Spinal cord (tissue), 10 donors: ENCODE data around the gene RNF141. TPM values are rescaled to one million over a fixed set of nuclear protein-coding genes. Genes with fewer than 3 reads are reported as not detected.

Experiments
- DNase-seq, 6 donors: peaks; one replicate each; pipeline versions ENCODE4 v3.0.0 to v3.0.0-alpha.2; 2013 to 2015; ENCODE audit warnings: low spot score in 6 of 6, low read depth in 4 of 6
- H3K27ac ChIP-seq: one replicate; pipeline ENCODE4 v1.5.1; 2013; ENCODE audit warnings: low read depth, low read length, control low read depth
- H3K27me3 ChIP-seq: one replicate; pipeline ENCODE4 v1.6.1; 2013; ENCODE audit warnings: low read length; ENCODE audit not compliant: control insufficient read depth, insufficient read depth
- H3K36me3 ChIP-seq: one replicate; pipeline ENCODE4 v1.6.1; 2013; ENCODE audit warnings: low read length; ENCODE audit not compliant: control insufficient read depth, insufficient read depth
- H3K4me1 ChIP-seq: one replicate; pipeline ENCODE4 v1.6.1; 2013; ENCODE audit warnings: low read length; ENCODE audit not compliant: control insufficient read depth, insufficient read depth
- H3K4me3 ChIP-seq: one replicate; pipeline ENCODE4 v1.5.1; 2013; ENCODE audit warnings: low read depth, low read length, control low read depth
- H3K9me3 ChIP-seq: one replicate; pipeline ENCODE4 v1.6.1; 2013; ENCODE audit warnings: low read length; ENCODE audit not compliant: control insufficient read depth, insufficient read depth
- WGBS: methylation state at CpG from one replicate; pipeline ENCODE4 v1.1.5; 2013; ENCODE audit warnings: missing lambda C conversion rate; ENCODE audit not compliant: insufficient coverage; 5-methylcytosine and 5-hydroxymethylcytosine counted together
- polyA plus RNA-seq, 2 donors: library from polyadenylated mRNA; unstranded; fragments of 120-200 nt; gene quantifications; one replicate each; pipeline ENCODE4 v1.2.1, GENCODE V29; 2013; ENCODE audit not compliant: insufficient read length in 2 of 2
- total RNA-seq, 2 donors: library from RNA; depleted of rRNA in 1 of 2; stranded (reverse); fragments of 120-200 nt in 1 of 2; fragments of >200 nt in 1 of 2; gene quantifications; one replicate each; pipeline versions ENCODE4 v1.2.3 to v1.2.4, GENCODE V29; 2013 to 2014
- donor health status: healthy.

The RNF141 gene
- total and polyA plus RNA-seq, 4 donors, result 51.6 to 91.2 (median 68.0) TPM

GRCh38 chr11:10496296-10496936 is 44.6 kb downstream of the RNF141 start:
- H3K4me3 ChIP-seq, result no peak overlapping the region
- no peak for DNase-seq
- 97% methylated on average over 3 of the region's 4 CpGs for WGBS
- H3K27ac ChIP-seq, result no peak overlapping the region
- peaks cover 4% of the 10 kb centered on the region for H3K4me1 ChIP-seq
- H3K36me3 ChIP-seq, result peaks cover 31% of the 10 kb centered on the region
- H3K27me3 ChIP-seq, result no peaks in the 10 kb centered on the region
- no peaks in the 10 kb centered on the region for H3K9me3 ChIP-seq

- H3K27me3 ChIP-seq, result no peaks in the 10 kb centered on the region
- H3K4me3 ChIP-seq, result no peak overlapping the region
- no peak for DNase-seq
- peaks cover 8% of the 10 kb centered on the region for H3K4me1 ChIP-seq
- H3K9me3 ChIP-seq, result no peaks in the 10 kb centered on the region
- no peak overlapping the region for H3K27ac ChIP-seq
- 99% methylated on average over 8 of the region's 8 CpGs for WGBS
- peaks cover 22% of the 10 kb centered on the region for H3K36me3 ChIP-seq
These were observed 45.6 kb downstream of the RNF141 start for GRCh38 chr11:10495464-10495786.

- Histone ChIP-seq H3K9me3 (no peaks in the 10 kb centered on the region), H3K27ac (no peak overlapping the region), H3K4me1 (peaks cover 8% of the 10 kb centered on the region), H3K36me3 (peaks cover 22% of the 10 kb centered on the region), H3K27me3 (no peaks in the 10 kb centered on the region), H3K4me3 (no peak overlapping the region)
- 92% methylated on average over 10 of the region's 14 CpGs for WGBS
- DNase-seq, result no peak
These were observed 46.1 kb downstream of the RNF141 start for GRCh38 chr11:10494636-10495463.

GRCh38 chr11:10493041-10493663 is 47.8 kb downstream of the RNF141 start:
- H3K27me3 ChIP-seq, result no peaks in the 10 kb centered on the region
- H3K4me3 ChIP-seq, result no peak overlapping the region
- H3K9me3 ChIP-seq, result no peaks in the 10 kb centered on the region
- 94% methylated on average over 17 of the region's 18 CpGs for WGBS
- peaks cover 26% of the 10 kb centered on the region for H3K36me3 ChIP-seq
- peaks cover 8% of the 10 kb centered on the region for H3K4me1 ChIP-seq
- no peak for DNase-seq
- H3K27ac ChIP-seq, result no peak overlapping the region

GRCh38 chr11:10492084-10492483 is 48.9 kb downstream of the RNF141 start:
- 89% methylated on average over 2 of the region's 2 CpGs for WGBS
- DNase-seq, result no peak
- Histone ChIP-seq H3K4me1 (peaks cover 4% of the 10 kb centered on the region), H3K27ac (no peak overlapping the region), H3K4me3 (no peak overlapping the region), H3K36me3 (peaks cover 29% of the 10 kb centered on the region), H3K27me3 (no peaks in the 10 kb centered on the region), H3K9me3 (no peaks in the 10 kb centered on the region)

GRCh38 chr11:10490398-10491241 is 50.4 kb downstream of the RNF141 start:
- Histone ChIP-seq H3K27me3 (no peaks in the 10 kb centered on the region), H3K36me3 (peaks cover 28% of the 10 kb centered on the region), H3K4me1 (peaks cover 4% of the 10 kb centered on the region), H3K27ac (no peak overlapping the region), H3K9me3 (no peaks in the 10 kb centered on the region), H3K4me3 (no peak overlapping the region)
- peak in 1 of 6 donors; percentile 46 for DNase-seq
- WGBS, result 50% methylated on average over 10 of the region's 13 CpGs

- peaks cover 23% of the 10 kb centered on the region for H3K36me3 ChIP-seq
- DNase-seq, result no peak
- 98% methylated on average over 5 of the region's 5 CpGs for WGBS
- peaks cover 4% of the 10 kb centered on the region for H3K4me1 ChIP-seq
- H3K27ac ChIP-seq, result no peak overlapping the region
- no peaks in the 10 kb centered on the region for H3K27me3 ChIP-seq
- no peak overlapping the region for H3K4me3 ChIP-seq
- no peaks in the 10 kb centered on the region for H3K9me3 ChIP-seq
These were observed 51.0 kb downstream of the RNF141 start for GRCh38 chr11:10490032-10490397.

- Histone ChIP-seq H3K27ac (no peak overlapping the region), H3K27me3 (no peaks in the 10 kb centered on the region), H3K4me3 (no peak overlapping the region), H3K4me1 (peaks cover 4% of the 10 kb centered on the region), H3K9me3 (no peaks in the 10 kb centered on the region), H3K36me3 (peaks cover 23% of the 10 kb centered on the region)
- 96% methylated on average over 11 of the region's 11 CpGs for WGBS
- no peak for DNase-seq
These were observed 51.9 kb downstream of the RNF141 start for GRCh38 chr11:10488934-10489691.
